Lower leg skin (tissue), 4 donors: Measurements from ENCODE around the gene SLC27A2. TPM values are rescaled to one million over a fixed set of nuclear protein-coding genes. Genes with fewer than 3 reads are reported as not detected.

ENCODE experiments used
- DNase-seq, 2 donors: peaks; one replicate each; pipeline ENCODE4 v3.0.0-alpha.2; 2019; ENCODE audit warnings: low spot score in 2 of 2
- H3K4me3 ChIP-seq: fragments of 200-600 bp; sonication (generic); 2 replicates; pipeline ENCODE4 v1.5.1; 2017; ENCODE audit warnings: mild to moderate bottlenecking, low read depth; ENCODE audit not compliant: poor library complexity, severe bottlenecking
- POLR2A ChIP-seq, 2 donors: fragments of 450-650 bp; IDR thresholded peaks; one replicate each; pipeline ENCODE4 v1.6.1; 2016 to 2017; ENCODE audit warnings: antibody characterized with exemption in 2 of 2, mild to moderate bottlenecking in 1 of 2, moderate library complexity in 1 of 2
- WGBS, 2 donors: methylation state at CpG; one replicate each; pipeline ENCODE4 v1.1.5; 2018; 5-methylcytosine and 5-hydroxymethylcytosine counted together
- intact Hi-C: fragments of 100-400 bp; cut with DNase I; formaldehyde crosslinking; loops from one replicate; pipeline ENCODE4 v1.15.0; 2023; ENCODE audit warnings: low total_unique reads
- total RNA-seq, 4 donors: library from RNA; depleted of rRNA; stranded (reverse); fragments of >200 nt; gene quantifications; one replicate each; pipeline ENCODE4 v1.1.0, GENCODE V29; 2016
- TF ChIP-seq, protein P1 (sequence below), 3 donors: fragments of 450-650 bp; IDR thresholded peaks; one replicate each; pipeline ENCODE4 v1.5.1; 2016; ENCODE audit warnings: antibody characterized with exemption in 3 of 3, mild to moderate bottlenecking in 3 of 3, moderate library complexity in 2 of 3

SLC27A2 gene
- total RNA-seq, 4 donors from 2014 or later: 0.53 to 4.1 (median 1.3) TPM

DNA sequence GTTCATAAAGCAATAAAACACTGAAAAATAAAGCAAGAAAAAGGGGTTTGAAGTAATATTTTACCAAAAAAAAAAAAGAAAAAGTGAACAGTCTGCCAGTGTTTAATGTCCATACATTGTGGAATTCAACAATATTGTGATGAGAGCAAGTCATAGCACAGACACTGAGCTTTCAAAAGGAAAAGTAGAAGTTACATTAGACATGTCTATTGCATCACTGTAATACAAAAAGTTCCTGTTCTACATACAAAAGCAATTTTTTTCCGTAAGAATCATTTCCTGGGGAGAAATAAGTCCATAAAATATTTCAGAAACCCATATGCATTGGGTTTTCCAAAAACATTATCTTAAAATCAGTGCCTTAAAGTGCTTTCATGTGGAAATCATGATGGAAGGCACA is 95.4 kb downstream of the SLC27A2 start:
- 77 to 88% methylated on average over 1 of the region's 1 CpG for WGBS, 2 donors
- intact Hi-C loops: no loop called here
- H3K4me3 ChIP-seq: no peak overlapping the region
- TF ChIP-seq, protein P1, sequence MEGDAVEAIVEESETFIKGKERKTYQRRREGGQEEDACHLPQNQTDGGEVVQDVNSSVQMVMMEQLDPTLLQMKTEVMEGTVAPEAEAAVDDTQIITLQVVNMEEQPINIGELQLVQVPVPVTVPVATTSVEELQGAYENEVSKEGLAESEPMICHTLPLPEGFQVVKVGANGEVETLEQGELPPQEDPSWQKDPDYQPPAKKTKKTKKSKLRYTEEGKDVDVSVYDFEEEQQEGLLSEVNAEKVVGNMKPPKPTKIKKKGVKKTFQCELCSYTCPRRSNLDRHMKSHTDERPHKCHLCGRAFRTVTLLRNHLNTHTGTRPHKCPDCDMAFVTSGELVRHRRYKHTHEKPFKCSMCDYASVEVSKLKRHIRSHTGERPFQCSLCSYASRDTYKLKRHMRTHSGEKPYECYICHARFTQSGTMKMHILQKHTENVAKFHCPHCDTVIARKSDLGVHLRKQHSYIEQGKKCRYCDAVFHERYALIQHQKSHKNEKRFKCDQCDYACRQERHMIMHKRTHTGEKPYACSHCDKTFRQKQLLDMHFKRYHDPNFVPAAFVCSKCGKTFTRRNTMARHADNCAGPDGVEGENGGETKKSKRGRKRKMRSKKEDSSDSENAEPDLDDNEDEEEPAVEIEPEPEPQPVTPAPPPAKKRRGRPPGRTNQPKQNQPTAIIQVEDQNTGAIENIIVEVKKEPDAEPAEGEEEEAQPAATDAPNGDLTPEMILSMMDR (IDR thresholded peaks at IDR 0.05): no peak
- TF ChIP-seq POLR2A (IDR thresholded peaks at IDR 0.05): no peak
- DNase-seq: no peak

- TF ChIP-seq, protein P1 (IDR thresholded peaks at IDR 0.05): no peak
- TF ChIP-seq POLR2A (IDR thresholded peaks at IDR 0.05): no peak
- intact Hi-C loops: no loop called here
- no peak for DNase-seq
- no peak overlapping the region for H3K4me3 ChIP-seq
- 73 to 77% methylated on average over 4 of the region's 4 CpGs for WGBS, 2 donors
These were observed 96.5 kb downstream of the SLC27A2 start for GRCh38 chr15:50278496-50278895.

DNA sequence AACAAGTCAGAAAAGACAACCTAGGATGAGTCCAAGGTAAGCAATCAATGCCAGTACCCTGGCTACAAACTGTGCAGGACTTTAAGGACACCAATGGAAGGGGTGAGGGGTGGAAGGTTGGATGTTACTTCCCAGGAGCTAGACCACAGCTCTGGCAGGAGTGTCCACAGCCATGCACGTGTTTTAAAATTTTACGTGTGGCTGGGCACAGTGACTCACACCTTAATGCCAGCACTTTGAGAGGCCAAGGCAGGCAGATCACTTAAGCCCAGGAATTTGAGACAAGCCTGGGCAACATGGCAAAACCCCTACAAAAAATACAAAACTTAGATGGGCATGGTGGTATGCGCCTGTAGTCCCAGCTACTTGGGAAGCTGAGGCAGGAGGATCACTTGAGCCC is 98.3 kb downstream of the SLC27A2 start:
- DNase-seq: no peak
- intact Hi-C loops: no loop called here
- no peak overlapping the region for H3K4me3 ChIP-seq
- TF ChIP-seq, protein P1 (IDR thresholded peaks at IDR 0.05): no peak
- no peak for TF ChIP-seq POLR2A (IDR thresholded peaks at IDR 0.05)
- WGBS, 2 donors: 89 to 91% methylated on average over 3 of the region's 3 CpGs

DNA sequence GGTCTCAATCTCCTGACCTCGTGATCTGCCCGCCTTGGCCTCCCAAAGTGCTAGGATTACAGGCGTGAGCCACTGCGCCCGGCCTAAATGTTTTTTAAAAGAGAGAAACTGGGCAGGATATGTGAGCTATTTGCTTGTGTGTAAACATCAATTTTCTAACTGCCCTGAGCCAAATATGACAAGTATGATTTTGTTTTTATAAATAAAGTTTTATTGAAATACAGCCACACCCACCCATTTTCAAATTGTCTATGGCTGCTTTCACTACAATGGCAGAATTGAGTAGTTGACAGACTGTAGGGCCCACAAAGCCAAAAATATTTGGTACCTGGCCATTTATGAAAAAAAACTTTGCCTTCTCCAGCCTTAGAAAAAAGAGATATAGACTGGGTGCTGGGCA is 99.4 kb downstream of the SLC27A2 start:
- no peak overlapping the region for H3K4me3 ChIP-seq
- no peak for TF ChIP-seq POLR2A (IDR thresholded peaks at IDR 0.05)
- TF ChIP-seq, protein P1 (IDR thresholded peaks at IDR 0.05): no peak
- DNase-seq: no peak
- intact Hi-C loops: no loop called here
- WGBS, 2 donors: 74 to 87% methylated on average over 5 of the region's 5 CpGs

Other genes starting within 250 kb of the SLC27A2 start
- gene ATP8B4, start 63.0 kb upstream of the SLC27A2 start, total RNA-seq: 1 to 10 TPM; 1.9 to 6.3 (median 2.9) TPM
- 1 to 10 TPM in 2 of 4 donors, under 1 TPM in 2; 0.10 to 2.1 (median 0.95) TPM for gene HDC, start 83.5 kb downstream of the SLC27A2 start, total RNA-seq
- gene GABPB1, start 173.0 kb downstream of the SLC27A2 start, total RNA-seq: 10 to 100 TPM; 16.9 to 20.2 (median 17.8) TPM
- gene USP8, start 242.2 kb downstream of the SLC27A2 start, total RNA-seq: 10 to 100 TPM; 34.8 to 67.0 (median 44.7) TPM